Measurements from ENCODE around the gene CBX4. TPM values are rescaled to one million over a fixed set of nuclear protein-coding genes. Genes with fewer than 3 reads are reported as not detected.

Gene CBX4
- total and polyA plus RNA-seq, 2 of the 13 experiments (the other 11 are each of a cell fraction or from before 2014, with no cell fraction given): 25.8 to 50.8 TPM

DNA sequence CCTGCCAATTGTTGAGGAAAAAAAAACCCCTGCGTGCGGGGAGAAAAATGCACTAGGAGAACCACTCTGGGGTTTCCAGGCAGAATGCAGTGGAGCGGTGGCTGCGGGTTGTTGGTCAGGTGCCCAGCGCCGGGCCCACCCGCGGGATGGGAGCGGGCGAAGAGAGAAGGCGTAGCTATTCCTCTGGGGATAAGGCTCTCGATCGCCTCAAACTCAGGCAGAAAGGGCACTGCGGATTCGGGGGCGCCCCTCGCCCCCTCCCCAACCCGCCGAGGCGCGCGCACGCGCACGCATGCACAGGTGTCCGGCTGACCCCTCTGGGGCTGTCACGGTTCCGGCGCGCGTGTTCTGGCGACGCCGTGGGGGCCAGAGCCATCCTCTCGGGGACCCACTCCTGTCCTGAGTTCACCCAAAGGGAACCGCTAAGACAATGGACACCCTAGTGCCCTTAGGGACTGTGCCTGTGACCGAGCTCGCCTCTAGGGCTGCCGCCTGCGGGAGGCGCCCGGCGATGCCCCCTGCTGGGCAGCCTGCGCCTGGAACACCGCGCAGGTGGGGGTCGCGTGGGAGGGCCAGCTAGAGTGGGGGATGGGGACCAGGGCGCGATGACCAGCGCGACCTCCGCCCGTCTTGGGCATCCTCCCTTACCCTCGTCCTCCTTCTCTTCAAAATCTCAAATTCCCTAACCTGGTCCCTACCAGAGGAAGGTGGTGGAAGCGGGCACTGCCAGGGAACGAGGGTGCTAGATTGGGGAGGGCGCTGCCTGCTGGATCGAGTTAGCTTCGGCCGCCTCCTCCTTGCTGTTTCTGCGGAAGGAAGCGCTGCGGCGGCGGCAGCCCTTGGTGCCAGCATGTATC, 28.0 kb downstream of the CBX4 start (continued):
- TF ChIP-seq, protein P1, sequence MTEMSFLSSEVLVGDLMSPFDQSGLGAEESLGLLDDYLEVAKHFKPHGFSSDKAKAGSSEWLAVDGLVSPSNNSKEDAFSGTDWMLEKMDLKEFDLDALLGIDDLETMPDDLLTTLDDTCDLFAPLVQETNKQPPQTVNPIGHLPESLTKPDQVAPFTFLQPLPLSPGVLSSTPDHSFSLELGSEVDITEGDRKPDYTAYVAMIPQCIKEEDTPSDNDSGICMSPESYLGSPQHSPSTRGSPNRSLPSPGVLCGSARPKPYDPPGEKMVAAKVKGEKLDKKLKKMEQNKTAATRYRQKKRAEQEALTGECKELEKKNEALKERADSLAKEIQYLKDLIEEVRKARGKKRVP (CRISPR knock-in tag; IDR thresholded peaks at IDR 0.05): no peak
- TF ChIP-seq, protein P2, sequence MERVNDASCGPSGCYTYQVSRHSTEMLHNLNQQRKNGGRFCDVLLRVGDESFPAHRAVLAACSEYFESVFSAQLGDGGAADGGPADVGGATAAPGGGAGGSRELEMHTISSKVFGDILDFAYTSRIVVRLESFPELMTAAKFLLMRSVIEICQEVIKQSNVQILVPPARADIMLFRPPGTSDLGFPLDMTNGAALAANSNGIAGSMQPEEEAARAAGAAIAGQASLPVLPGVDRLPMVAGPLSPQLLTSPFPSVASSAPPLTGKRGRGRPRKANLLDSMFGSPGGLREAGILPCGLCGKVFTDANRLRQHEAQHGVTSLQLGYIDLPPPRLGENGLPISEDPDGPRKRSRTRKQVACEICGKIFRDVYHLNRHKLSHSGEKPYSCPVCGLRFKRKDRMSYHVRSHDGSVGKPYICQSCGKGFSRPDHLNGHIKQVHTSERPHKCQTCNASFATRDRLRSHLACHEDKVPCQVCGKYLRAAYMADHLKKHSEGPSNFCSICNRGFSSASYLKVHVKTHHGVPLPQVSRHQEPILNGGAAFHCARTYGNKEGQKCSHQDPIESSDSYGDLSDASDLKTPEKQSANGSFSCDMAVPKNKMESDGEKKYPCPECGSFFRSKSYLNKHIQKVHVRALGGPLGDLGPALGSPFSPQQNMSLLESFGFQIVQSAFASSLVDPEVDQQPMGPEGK (CRISPR knock-in tag; IDR thresholded peaks at IDR 0.05): peak; percentile 97
- TF ChIP-seq CAMTA2 (CRISPR knock-in tag; IDR thresholded peaks at IDR 0.05; ENCODE audit: borderline replicate concordance): no peak; the same call in 1 of the 2 replicates
- TF ChIP-seq, protein P3, sequence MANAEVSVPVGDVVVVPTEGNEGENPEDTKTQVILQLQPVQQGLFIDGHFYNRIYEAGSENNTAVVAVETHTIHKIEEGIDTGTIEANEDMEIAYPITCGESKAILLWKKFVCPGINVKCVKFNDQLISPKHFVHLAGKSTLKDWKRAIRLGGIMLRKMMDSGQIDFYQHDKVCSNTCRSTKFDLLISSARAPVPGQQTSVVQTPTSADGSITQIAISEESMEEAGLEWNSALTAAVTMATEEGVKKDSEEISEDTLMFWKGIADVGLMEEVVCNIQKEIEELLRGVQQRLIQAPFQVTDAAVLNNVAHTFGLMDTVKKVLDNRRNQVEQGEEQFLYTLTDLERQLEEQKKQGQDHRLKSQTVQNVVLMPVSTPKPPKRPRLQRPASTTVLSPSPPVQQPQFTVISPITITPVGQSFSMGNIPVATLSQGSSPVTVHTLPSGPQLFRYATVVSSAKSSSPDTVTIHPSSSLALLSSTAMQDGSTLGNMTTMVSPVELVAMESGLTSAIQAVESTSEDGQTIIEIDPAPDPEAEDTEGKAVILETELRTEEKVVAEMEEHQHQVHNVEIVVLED (CRISPR knock-in tag; IDR thresholded peaks at IDR 0.05; ENCODE audit: borderline replicate concordance): peak; percentile 49; the same call in 1 of the 2 replicates
- TF ChIP-seq ZFP90 (CRISPR knock-in tag; IDR thresholded peaks at IDR 0.05; ENCODE audit: borderline replicate concordance): peak; percentile 27
- TF ChIP-seq MBNL3 (CRISPR knock-in tag; conservative IDR thresholded peaks at IDR 0.05): no peak
- peak; percentile 57 for TF ChIP-seq THAP11 (CRISPR knock-in tag; IDR thresholded peaks at IDR 0.05)
- TF ChIP-seq, protein P4, sequence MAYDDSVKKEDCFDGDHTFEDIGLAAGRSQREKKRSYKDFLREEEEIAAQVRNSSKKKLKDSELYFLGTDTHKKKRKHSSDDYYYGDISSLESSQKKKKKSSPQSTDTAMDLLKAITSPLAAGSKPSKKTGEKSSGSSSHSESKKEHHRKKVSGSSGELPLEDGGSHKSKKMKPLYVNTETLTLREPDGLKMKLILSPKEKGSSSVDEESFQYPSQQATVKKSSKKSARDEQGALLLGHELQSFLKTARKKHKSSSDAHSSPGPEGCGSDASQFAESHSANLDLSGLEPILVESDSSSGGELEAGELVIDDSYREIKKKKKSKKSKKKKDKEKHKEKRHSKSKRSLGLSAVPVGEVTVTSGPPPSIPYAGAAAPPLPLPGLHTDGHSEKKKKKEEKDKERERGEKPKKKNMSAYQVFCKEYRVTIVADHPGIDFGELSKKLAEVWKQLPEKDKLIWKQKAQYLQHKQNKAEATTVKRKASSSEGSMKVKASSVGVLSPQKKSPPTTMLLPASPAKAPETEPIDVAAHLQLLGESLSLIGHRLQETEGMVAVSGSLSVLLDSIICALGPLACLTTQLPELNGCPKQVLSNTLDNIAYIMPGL (CRISPR knock-in tag; IDR thresholded peaks at IDR 0.05; ENCODE audit: borderline replicate concordance in 1 of 2, low read depth in 1 of 2): peak; percentile 89 to 98; a peak in 3 of 4 replicates
- TF ChIP-seq, protein P5, sequence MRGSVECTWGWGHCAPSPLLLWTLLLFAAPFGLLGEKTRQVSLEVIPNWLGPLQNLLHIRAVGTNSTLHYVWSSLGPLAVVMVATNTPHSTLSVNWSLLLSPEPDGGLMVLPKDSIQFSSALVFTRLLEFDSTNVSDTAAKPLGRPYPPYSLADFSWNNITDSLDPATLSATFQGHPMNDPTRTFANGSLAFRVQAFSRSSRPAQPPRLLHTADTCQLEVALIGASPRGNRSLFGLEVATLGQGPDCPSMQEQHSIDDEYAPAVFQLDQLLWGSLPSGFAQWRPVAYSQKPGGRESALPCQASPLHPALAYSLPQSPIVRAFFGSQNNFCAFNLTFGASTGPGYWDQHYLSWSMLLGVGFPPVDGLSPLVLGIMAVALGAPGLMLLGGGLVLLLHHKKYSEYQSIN (CRISPR knock-in tag; IDR thresholded peaks at IDR 0.05; ENCODE audit: borderline replicate concordance): no peak
- peak; percentile 92 for TF ChIP-seq RAD21 (CRISPR knock-in tag; IDR thresholded peaks at IDR 0.05)
- no peak for TF ChIP-seq MEF2D (CRISPR knock-in tag; IDR thresholded peaks at IDR 0.05)
- TF ChIP-seq KDM5B (CRISPR knock-in tag; IDR thresholded peaks at IDR 0.05; ENCODE audit: borderline replicate concordance): peak; percentile 71; the same call in 1 of the 2 replicates
- no peak; the same call in 1 of the 2 replicates for TF ChIP-seq IRX3 (CRISPR knock-in tag; IDR thresholded peaks at IDR 0.05; ENCODE audit: borderline replicate concordance, low read depth)
- TF ChIP-seq PHF21A (CRISPR knock-in tag; IDR thresholded peaks at IDR 0.05): peak; percentile 73; the same call in 1 of the 2 replicates
- TF ChIP-seq HNRNPH1 (optimal IDR thresholded peaks at IDR 0.05; ENCODE audit: low read depth, low read length): no peak
- TF ChIP-seq ZNF737 (CRISPR knock-in tag; IDR thresholded peaks at IDR 0.05; ENCODE audit: borderline replicate concordance): 0 out of 2 replicates have a peak, but pooled peaks have one; percentile 41
- TF ChIP-seq KLF16 (CRISPR knock-in tag; IDR thresholded peaks at IDR 0.05): peak; percentile 77 to 81; a peak in 2 of 4 replicates
- TF ChIP-seq FOXJ3 (CRISPR knock-in tag; IDR thresholded peaks at IDR 0.05; ENCODE audit: borderline replicate concordance): no peak
